ENCODE results near the gene RHBDL2. TPM values are rescaled to one million over a fixed set of nuclear protein-coding genes. Genes with fewer than 3 reads are reported as not detected.
A peak's percentile ranks its signal among the peaks of the same experiment; 100 is the strongest.

Gene RHBDL2, protein sequence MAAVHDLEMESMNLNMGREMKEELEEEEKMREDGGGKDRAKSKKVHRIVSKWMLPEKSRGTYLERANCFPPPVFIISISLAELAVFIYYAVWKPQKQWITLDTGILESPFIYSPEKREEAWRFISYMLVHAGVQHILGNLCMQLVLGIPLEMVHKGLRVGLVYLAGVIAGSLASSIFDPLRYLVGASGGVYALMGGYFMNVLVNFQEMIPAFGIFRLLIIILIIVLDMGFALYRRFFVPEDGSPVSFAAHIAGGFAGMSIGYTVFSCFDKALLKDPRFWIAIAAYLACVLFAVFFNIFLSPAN
- total RNA-seq (2022) (0.30 and 0.52 TPM in 2 replicates), Bru-seq, nascent RNA (percentile 22 among the genes with signal in this experiment), BruChase-seq, experiment 1, labeled RNA remaining after a 6-hour chase (percentile 15 among the genes with signal in this experiment), BruChase-seq, experiment 2, labeled RNA remaining after a 2-hour chase (percentile 20 among the genes with signal in this experiment)
- long read RNA-seq, partial matches to known transcripts, result 0 of 2 reads
- long read RNA-seq, other reads (novel, unspliced or antisense), result 0 of 2 reads

- H3K4me3 Mint-ChIP-seq (ENCODE audit: unreplicated experiment), result peak within 1 kb of the TSS; percentile 91
- ChIA-PET POLR2A (interaction anchor here (0.6 to 2.1 kb wide), 7 partner anchors 10 to 91 kb away, joined by 3 to 8 read pairs (median 4); partner anchors contain the start of genes MYCBP, NDUFS5 and RRAGC), CTCF (interaction anchor here (0.8 to 1.0 kb wide), 2 partner anchors 20 to 30 kb away, joined by 3 read pairs; no protein-coding TSS in a partner anchor)
Observed at GRCh38 chr1:38941527-38942019, at the start of gene RHBDL2. Gene RHBDL2, minus strand, starts transcription at chr1:38941830. Its CDS starts 22,618 bp downstream, at chr1:38919212.

GRCh38 chr1:38990738-38991637, 49.4 kb upstream of the RHBDL2 start, which contains the start of gene AKIRIN1:
Gene AKIRIN1, plus strand, starts transcription at chr1:38991276. Its CDS starts 105 bp downstream, at chr1:38991381.
- Mint-ChIP-seq H3K9me3 (ENCODE audit: unreplicated experiment) (no peaks in the 10 kb centered on the region), H3K4me3 (ENCODE audit: unreplicated experiment) (peak within 1 kb of the TSS; percentile 79), H3K27ac (ENCODE audit: low read depth, unreplicated experiment) (peak within 1 kb of the TSS; percentile 76), H3K27me3 (ENCODE audit: insufficient read depth, unreplicated experiment) (no peaks in the 10 kb centered on the region), H3K36me3 (ENCODE audit: insufficient read depth, unreplicated experiment) (peaks cover 22% of the 10 kb centered on the region), H3K4me1 (ENCODE audit: insufficient read depth, unreplicated experiment) (peaks cover 21% of the 10 kb centered on the region)
- POLR2A ChIA-PET, result interaction anchor here (0.5 to 2.0 kb wide), 10 partner anchors 8 to 132 kb away, joined by 3 to 16 read pairs (median 4); partner anchors contain the start of genes MYCBP, NDUFS5 and RHBDL2
- TF ChIP-seq, protein P1, sequence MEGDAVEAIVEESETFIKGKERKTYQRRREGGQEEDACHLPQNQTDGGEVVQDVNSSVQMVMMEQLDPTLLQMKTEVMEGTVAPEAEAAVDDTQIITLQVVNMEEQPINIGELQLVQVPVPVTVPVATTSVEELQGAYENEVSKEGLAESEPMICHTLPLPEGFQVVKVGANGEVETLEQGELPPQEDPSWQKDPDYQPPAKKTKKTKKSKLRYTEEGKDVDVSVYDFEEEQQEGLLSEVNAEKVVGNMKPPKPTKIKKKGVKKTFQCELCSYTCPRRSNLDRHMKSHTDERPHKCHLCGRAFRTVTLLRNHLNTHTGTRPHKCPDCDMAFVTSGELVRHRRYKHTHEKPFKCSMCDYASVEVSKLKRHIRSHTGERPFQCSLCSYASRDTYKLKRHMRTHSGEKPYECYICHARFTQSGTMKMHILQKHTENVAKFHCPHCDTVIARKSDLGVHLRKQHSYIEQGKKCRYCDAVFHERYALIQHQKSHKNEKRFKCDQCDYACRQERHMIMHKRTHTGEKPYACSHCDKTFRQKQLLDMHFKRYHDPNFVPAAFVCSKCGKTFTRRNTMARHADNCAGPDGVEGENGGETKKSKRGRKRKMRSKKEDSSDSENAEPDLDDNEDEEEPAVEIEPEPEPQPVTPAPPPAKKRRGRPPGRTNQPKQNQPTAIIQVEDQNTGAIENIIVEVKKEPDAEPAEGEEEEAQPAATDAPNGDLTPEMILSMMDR (IDR thresholded peaks at IDR 0.05; ENCODE audit: unreplicated experiment), result no peak
- intact Hi-C loops (cut with micrococcal nuclease), result loop anchor here (1.0 kb wide), 1 partner anchor 35 kb away; the partner anchor contains the start of gene NDUFS5
- CTCF ChIA-PET, result interaction anchor here (0.5 kb wide), 1 partner anchor 44 kb away, joined by 3 read pairs; no protein-coding TSS in a partner anchor
- no TSS peak for BruUV-seq (replicated peaks)
- peak; percentile 92 for DNase-seq (ENCODE audit: unreplicated experiment)

More at GRCh38 chr1:38941527-38942019, at the start of gene RHBDL2:
- Mint-ChIP-seq H3K36me3 (ENCODE audit: insufficient read depth, unreplicated experiment) (peaks cover 6% of the 10 kb centered on the region), H3K27me3 (ENCODE audit: insufficient read depth, unreplicated experiment) (no peaks in the 10 kb centered on the region), H3K4me1 (ENCODE audit: insufficient read depth, unreplicated experiment) (peaks cover 15% of the 10 kb centered on the region), H3K9me3 (ENCODE audit: unreplicated experiment) (no peaks in the 10 kb centered on the region), H3K27ac (ENCODE audit: low read depth, unreplicated experiment) (peak within 1 kb of the TSS; percentile 60)
- peak; percentile 84 for DNase-seq (ENCODE audit: unreplicated experiment)
- intact Hi-C loops (cut with micrococcal nuclease), result loop anchor here (1.0 to 5.0 kb wide), 2 partner anchors 68 to 86 kb away; partner anchors contain the start of genes MYCBP and NDUFS5
- TF ChIP-seq, protein P1 (IDR thresholded peaks at IDR 0.05; ENCODE audit: unreplicated experiment), result no peak
- BruUV-seq (replicated peaks), result no TSS peak

DNA sequence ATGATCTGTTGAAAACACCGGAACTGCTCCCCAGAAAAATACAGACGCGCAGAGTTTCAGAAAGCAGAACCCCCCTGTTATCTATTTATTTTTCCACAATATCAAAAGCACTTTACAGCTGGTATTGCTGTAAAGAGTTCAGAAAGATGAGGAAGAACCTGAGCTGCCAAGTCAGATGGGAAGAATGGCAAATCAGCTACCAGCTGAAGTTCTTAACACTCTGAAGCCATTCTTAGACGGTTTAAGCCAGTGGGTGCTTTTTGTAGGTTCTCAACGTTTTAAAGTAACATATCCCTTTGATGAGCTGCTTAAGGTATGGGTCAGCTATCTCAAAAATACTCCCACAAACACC, 48.7 kb upstream of the RHBDL2 start:
- POLR2A ChIA-PET, result interaction anchor here (0.7 to 2.0 kb wide), 9 partner anchors 8 to 132 kb away, joined by 3 to 16 read pairs (median 4); partner anchors contain the start of genes MYCBP, NDUFS5 and RHBDL2
- Mint-ChIP-seq H3K36me3 (ENCODE audit: insufficient read depth, unreplicated experiment) (peaks cover 16% of the 10 kb centered on the region), H3K9me3 (ENCODE audit: unreplicated experiment) (no peaks in the 10 kb centered on the region), H3K27ac (ENCODE audit: low read depth, unreplicated experiment) (peak overlapping the region; percentile 42), H3K4me3 (ENCODE audit: unreplicated experiment) (peak overlapping the region; percentile 79), H3K27me3 (ENCODE audit: insufficient read depth, unreplicated experiment) (no peaks in the 10 kb centered on the region), H3K4me1 (ENCODE audit: insufficient read depth, unreplicated experiment) (peaks cover 27% of the 10 kb centered on the region)
- intact Hi-C loops (cut with micrococcal nuclease), result no loop called here
- no peak for DNase-seq (ENCODE audit: unreplicated experiment)
- BruUV-seq (replicated peaks), result TSS peak; percentile 62
- CTCF ChIA-PET, result interaction anchor here (0.5 kb wide), 1 partner anchor 44 kb away, joined by 3 read pairs; no protein-coding TSS in a partner anchor
- TF ChIP-seq, protein P1 (IDR thresholded peaks at IDR 0.05; ENCODE audit: unreplicated experiment), result no peak
